Esophagus (tissue), 2 donors: Measurements from ENCODE around the gene ITPR1. TPM values are rescaled to one million over a fixed set of nuclear protein-coding genes. Genes with fewer than 3 reads are reported as not detected.

ENCODE experiments used
- H3K27ac ChIP-seq, 2 donors: one replicate each; pipeline ENCODE4 v1.5.1; 2013; ENCODE audit warnings: low read depth in 2 of 2, mild to moderate bottlenecking in 2 of 2, inconsistent platforms in 1 of 2, low read length in 1 of 2, moderate library complexity in 1 of 2
- H3K27me3 ChIP-seq, 2 donors: one replicate each; pipeline ENCODE4 v1.6.1; 2013; ENCODE audit warnings: low read length in 2 of 2, control low read depth in 1 of 2, mild to moderate bottlenecking in 1 of 2; ENCODE audit not compliant: insufficient read depth in 2 of 2, control insufficient read depth in 1 of 2
- H3K36me3 ChIP-seq, 2 donors: one replicate each; pipeline ENCODE4 v1.6.1; 2013; ENCODE audit warnings: low read length in 1 of 2; ENCODE audit not compliant: control insufficient read depth in 2 of 2, insufficient read depth in 2 of 2
- H3K4me1 ChIP-seq, 2 donors: one replicate each; pipeline ENCODE4 v1.6.1; 2013; ENCODE audit warnings: low read length in 1 of 2; ENCODE audit not compliant: control insufficient read depth in 2 of 2, insufficient read depth in 2 of 2
- H3K4me3 ChIP-seq, 2 donors: one replicate each; pipeline ENCODE4 v1.5.1; 2013; ENCODE audit warnings: low read length in 2 of 2, mild to moderate bottlenecking in 2 of 2, low read depth in 1 of 2, moderate library complexity in 1 of 2
- H3K9me3 ChIP-seq, 2 donors: one replicate each; pipeline ENCODE4 v1.6.1; 2013; ENCODE audit warnings: mild to moderate bottlenecking in 2 of 2, low read depth in 1 of 2, low read length in 1 of 2, moderate library complexity in 1 of 2; ENCODE audit not compliant: control insufficient read depth in 2 of 2, insufficient read depth in 1 of 2
- WGBS, 2 donors: extraction: QIAGEN DNeasy Blood & Tissue Kit; methylation state at CpG; one replicate each; pipeline ENCODE4 v1.1.7; 2013; 5-methylcytosine and 5-hydroxymethylcytosine counted together
- polyA plus RNA-seq, 2 donors: library from polyadenylated mRNA; stranded (reverse); fragments of 200-250 nt; gene quantifications; one replicate each; pipeline ENCODE4 v1.2.3, GENCODE V29; 2013
- donor health status: healthy with polysubstance abuse.
- donor health status: Bipolar disorder and iron deficiency.

Gene ITPR1
- polyA plus RNA-seq, 2 donors = 7.5 to 16.3 TPM

DNA sequence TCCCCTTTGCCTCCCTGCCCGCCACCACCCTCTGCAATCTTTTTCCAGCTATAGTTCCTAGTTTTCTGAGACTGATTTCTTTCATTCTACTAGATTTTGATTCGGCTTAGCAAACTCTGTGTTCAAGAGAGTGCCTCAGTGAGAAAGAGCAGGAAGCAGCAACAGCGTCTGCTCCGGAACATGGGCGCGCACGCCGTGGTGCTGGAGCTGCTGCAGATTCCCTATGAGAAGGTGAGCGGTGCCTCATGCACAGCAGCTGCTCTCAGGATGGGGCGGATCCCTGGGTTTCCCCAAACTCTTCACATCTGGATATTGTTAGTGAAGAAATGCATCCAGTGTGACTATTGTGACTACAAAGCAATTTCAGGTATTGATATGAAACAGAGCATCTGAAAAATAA lies 191.8 kb downstream of the ITPR1 start:
- Histone ChIP-seq H3K9me3 (no peaks in the 10 kb centered on the region), H3K4me1 (no peaks in the 10 kb centered on the region), H3K36me3 (peaks cover 0 to 6% of the 10 kb centered on the region in 2 donors), H3K4me3 (no peak overlapping the region), H3K27ac (no peak overlapping the region), H3K27me3 (no peaks in the 10 kb centered on the region)
- 98% methylated on average over 10 of the region's 10 CpGs for WGBS, 2 donors

DNA sequence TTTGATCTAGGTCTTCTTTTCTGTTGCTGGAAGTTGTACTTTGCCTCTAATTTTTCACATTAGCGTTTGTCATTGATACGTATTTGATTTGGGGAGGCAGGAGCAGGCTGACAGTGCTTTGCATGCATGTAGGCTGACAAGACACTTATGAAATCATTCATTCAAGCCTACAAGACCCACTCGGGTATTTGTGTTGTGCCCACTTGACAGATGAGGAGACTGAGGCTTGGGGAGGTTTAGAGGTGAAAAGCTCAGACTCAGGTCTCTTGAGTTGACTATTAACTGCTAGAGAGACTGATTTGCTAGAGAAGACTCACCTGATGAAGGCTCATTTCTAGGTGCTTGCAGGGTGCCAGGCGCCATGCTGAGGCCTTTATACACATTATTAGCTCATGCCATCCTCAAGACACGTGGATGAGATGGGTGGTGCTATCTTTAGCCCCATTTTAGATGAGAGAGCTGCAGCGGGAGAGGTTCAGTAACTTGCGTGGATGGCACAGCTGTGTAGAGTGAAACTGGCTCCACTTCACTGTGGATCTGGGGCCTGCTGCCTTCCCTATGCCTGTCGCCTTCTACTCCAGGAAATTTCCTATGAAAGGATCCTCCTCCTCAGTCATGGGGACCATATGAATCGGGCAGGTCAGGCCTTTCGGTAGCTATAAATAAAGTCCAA lies 192.7 kb downstream of the ITPR1 start:
- H3K9me3 ChIP-seq = no peaks in the 10 kb centered on the region
- H3K27me3 ChIP-seq = no peaks in the 10 kb centered on the region
- H3K4me1 ChIP-seq = no peaks in the 10 kb centered on the region
- WGBS, 2 donors = 89 to 95% methylated on average over 10 of the region's 10 CpGs
- no peak overlapping the region for H3K4me3 ChIP-seq
- peaks cover 0 to 6% of the 10 kb centered on the region in 2 donors for H3K36me3 ChIP-seq
- H3K27ac ChIP-seq = no peak overlapping the region

DNA sequence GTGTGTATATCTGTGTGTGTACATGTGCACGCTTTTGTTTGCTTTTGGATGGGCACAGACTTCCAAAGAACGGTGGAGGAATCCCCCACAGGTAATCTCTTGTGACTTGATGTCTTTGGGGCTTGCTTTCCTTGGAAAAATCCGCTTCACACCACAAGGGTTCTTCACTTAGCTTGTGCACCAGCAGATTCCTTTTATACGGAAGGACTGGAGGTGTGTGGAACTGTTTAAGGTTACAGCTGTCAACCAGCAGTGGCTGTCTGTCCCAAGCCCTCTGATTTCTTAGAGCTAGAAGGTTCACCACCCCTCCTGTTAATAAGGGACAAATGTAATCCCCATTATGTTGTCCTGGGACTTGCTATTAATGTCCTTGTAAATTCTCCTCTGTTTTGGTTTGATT lies 193.5 kb downstream of the ITPR1 start:
- Histone ChIP-seq H3K4me3 (no peak overlapping the region), H3K27ac (no peak overlapping the region), H3K27me3 (no peaks in the 10 kb centered on the region), H3K36me3 (peaks cover 0 to 6% of the 10 kb centered on the region in 2 donors), H3K4me1 (no peaks in the 10 kb centered on the region), H3K9me3 (no peaks in the 10 kb centered on the region)
- WGBS, 2 donors = 85 to 86% methylated on average over 4 of the region's 4 CpGs

DNA sequence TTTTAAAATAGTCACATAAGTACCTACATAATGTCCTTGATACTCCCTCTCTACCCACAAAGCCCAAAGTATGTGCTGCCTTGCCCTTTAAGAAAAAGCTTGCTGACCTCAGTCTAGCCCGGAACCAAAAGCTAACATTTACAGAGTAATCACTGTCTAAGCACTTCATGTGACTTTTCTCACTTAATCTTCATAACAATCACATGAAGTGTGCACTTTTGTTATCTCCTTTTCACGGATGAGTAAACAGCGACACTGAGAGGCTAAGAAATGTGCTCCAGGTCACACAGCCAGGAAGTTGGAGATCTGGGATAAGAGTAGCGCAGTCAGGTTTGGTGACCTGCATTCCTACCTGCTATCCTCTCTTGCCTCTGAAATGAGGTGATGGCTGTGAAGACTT lies 194.0 kb downstream of the ITPR1 start:
- H3K36me3 ChIP-seq = peaks cover 0 to 6% of the 10 kb centered on the region in 2 donors
- no peak overlapping the region for H3K4me3 ChIP-seq
- no peaks in the 10 kb centered on the region for H3K27me3 ChIP-seq
- no peak overlapping the region for H3K27ac ChIP-seq
- no peaks in the 10 kb centered on the region for H3K9me3 ChIP-seq
- H3K4me1 ChIP-seq = no peaks in the 10 kb centered on the region
- 56 to 68% methylated on average over 4 of the region's 4 CpGs for WGBS, 2 donors

DNA sequence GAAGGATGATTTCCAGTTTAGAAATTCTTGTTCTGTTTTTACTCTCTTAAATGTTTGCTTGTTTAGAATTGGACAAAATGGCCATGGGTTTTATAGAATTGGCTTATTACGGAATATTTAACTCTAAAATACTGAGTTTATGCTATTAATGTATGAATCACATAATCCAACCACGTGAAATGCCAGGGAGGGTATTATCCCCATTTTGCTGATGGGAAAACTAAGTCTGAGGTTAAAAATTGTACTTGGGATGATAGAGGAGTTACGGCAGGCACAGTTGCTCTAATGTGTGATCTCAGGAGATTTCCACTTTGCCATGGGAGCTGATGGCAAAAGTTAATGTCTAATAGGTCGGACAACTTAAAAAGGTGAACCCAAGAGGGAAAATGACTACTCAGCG lies 194.4 kb downstream of the ITPR1 start:
- no peaks in the 10 kb centered on the region for H3K27me3 ChIP-seq
- H3K4me3 ChIP-seq = no peak overlapping the region
- no peak overlapping the region for H3K27ac ChIP-seq
- 79 to 94% methylated on average over 5 of the region's 5 CpGs for WGBS, 2 donors
- peaks cover 0 to 6% of the 10 kb centered on the region in 2 donors for H3K36me3 ChIP-seq
- H3K4me1 ChIP-seq = no peaks in the 10 kb centered on the region
- H3K9me3 ChIP-seq = no peaks in the 10 kb centered on the region

DNA sequence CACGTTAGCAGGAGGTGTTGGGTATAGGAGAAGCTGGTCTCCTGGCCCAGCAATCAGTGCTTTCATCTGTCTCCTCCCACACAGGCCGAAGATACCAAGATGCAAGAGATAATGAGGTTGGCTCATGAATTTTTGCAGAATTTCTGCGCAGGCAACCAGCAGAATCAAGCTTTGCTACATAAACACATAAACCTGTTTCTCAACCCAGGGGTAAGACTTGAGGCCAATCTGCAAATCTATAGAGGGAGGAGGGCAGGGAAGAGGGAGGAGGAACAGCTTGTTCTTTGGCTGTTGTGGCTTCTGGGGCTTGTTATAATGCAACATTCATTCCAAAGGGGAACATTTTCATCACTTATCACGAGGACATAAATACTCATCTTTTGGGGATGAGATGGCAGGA lies 195.3 kb downstream of the ITPR1 start:
- Histone ChIP-seq H3K27me3 (no peaks in the 10 kb centered on the region), H3K36me3 (peaks cover 0 to 5% of the 10 kb centered on the region in 2 donors), H3K9me3 (no peaks in the 10 kb centered on the region), H3K27ac (no peak overlapping the region), H3K4me3 (no peak overlapping the region), H3K4me1 (no peaks in the 10 kb centered on the region)
- WGBS, 2 donors = 90 to 93% methylated on average over 4 of the region's 4 CpGs

DNA sequence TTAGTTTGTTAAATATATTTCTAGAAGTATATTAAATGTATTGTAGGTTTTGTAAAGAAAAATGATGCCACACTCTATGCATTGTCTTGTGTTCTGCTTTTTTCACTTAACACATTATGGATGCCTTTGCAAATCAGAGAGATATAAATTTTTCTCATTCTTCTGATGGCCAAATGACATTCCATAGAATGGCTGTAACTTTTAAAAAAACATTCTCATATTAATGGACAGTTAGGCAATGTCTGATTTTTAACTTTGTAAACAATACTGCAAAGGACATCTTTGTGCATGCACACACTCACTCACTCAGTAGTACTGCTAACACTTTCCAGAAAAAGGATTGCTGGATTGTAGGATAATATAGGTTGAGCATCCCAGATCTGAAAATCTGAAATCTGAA lies 195.9 kb downstream of the ITPR1 start:
- H3K9me3 ChIP-seq = no peaks in the 10 kb centered on the region
- H3K27ac ChIP-seq = no peak overlapping the region
- no peak overlapping the region for H3K4me3 ChIP-seq
- no peaks in the 10 kb centered on the region for H3K4me1 ChIP-seq
- H3K36me3 ChIP-seq = peaks cover 0 to 7% of the 10 kb centered on the region in 2 donors
- H3K27me3 ChIP-seq = no peaks in the 10 kb centered on the region

DNA sequence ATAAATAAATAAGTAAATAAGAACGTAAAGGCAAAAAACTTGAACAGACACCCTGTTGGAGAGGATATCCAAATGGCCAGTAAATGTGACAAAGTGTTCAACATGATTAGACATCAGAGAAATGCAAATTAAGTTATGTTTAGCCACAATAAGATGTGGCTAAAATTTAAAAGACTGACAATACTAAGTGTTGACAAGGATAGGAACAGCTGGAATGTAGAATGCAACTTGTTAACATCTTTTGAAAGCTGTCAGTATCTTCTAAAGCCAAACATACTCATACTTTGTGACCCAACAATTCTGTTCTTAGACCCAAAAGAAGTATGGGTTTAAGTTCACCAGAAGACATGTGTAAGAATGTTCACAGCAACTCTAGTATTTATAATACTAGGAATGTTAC lies 197.1 kb downstream of the ITPR1 start:
- H3K36me3 ChIP-seq = peaks cover 0 to 7% of the 10 kb centered on the region in 2 donors
- H3K4me3 ChIP-seq = no peak overlapping the region
- H3K27ac ChIP-seq = no peak overlapping the region
- H3K4me1 ChIP-seq = no peaks in the 10 kb centered on the region
- H3K27me3 ChIP-seq = no peaks in the 10 kb centered on the region
- WGBS, 2 donors = 98 to 100% methylated on average over 1 of the region's 1 CpG
- no peaks in the 10 kb centered on the region for H3K9me3 ChIP-seq

DNA sequence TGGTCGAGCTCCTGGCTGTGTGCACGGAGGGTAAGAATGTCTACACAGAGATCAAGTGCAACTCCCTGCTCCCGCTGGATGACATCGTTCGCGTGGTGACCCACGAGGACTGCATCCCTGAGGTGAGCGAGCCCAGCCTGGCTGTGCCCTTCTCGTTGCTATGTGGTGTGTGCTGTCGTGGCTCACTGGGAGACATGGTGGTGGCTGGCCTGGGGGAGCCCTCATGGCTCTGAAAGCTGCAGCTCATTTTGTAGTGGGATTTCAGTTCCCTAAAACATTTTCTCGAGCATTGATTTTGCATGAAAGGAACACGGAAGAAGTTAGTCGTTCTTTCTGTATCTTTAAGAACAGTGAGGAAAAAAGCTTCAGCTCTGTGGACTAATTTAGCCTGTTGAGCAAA lies 200.5 kb downstream of the ITPR1 start:
- H3K36me3 ChIP-seq = peaks cover 0 to 5% of the 10 kb centered on the region in 2 donors
- no peaks in the 10 kb centered on the region for H3K4me1 ChIP-seq
- no peak overlapping the region for H3K4me3 ChIP-seq
- H3K9me3 ChIP-seq = no peaks in the 10 kb centered on the region
- no peaks in the 10 kb centered on the region for H3K27me3 ChIP-seq
- WGBS, 2 donors = 90 to 92% methylated on average over 13 of the region's 13 CpGs
- no peak overlapping the region for H3K27ac ChIP-seq

DNA sequence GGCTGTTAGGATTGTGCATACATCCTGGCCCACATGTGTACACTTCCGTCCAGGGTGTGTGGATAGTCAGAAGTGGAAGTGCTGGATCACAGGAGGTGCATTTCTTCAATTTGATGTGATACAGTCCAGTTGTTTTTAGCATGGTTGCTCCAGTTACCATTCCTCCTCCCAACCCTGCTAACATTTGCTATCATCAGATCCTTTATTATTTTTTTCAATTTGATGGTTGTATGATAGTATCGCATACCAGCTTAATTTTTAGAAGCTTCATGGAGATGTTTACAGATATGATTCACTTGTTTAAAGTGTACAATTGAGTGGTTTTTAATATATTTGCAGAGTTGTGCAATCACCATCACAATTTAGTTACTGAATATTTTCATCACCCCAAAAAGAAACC lies 202.7 kb downstream of the ITPR1 start:
- 88 to 90% methylated on average over 2 of the region's 2 CpGs for WGBS, 2 donors
- no peak overlapping the region for H3K4me3 ChIP-seq
- H3K36me3 ChIP-seq = peaks cover 0 to 5% of the 10 kb centered on the region in 2 donors
- H3K27ac ChIP-seq = no peak overlapping the region
- H3K27me3 ChIP-seq = no peaks in the 10 kb centered on the region
- H3K4me1 ChIP-seq = no peaks in the 10 kb centered on the region
- H3K9me3 ChIP-seq = no peaks in the 10 kb centered on the region
